Hepatocyte (in vitro differentiated cells): ENCODE results near the gene SLC17A9.

Experiments
- EZH2 ChIP-seq: fragments of 200-600 bp; sonication (generic); IDR thresholded peaks from 2 replicates; pipeline ENCODE4 v1.6.1; 2016; ENCODE audit warnings: antibody characterized with exemption, mild to moderate bottlenecking, borderline replicate concordance
- EZH2phosphoT487 ChIP-seq: fragments of 200-600 bp; sonication (generic); IDR thresholded peaks from one replicate; pipeline ENCODE4 v1.6.1; 2018; ENCODE audit warnings: antibody characterized with exemption, mild to moderate bottlenecking, low read depth, moderate library complexity; ENCODE audit not compliant: unreplicated experiment, severe bottlenecking
- TF ChIP-seq, protein P1 (sequence below): fragments of 200-600 bp; sonication (generic); IDR thresholded peaks from 2 replicates; pipeline ENCODE4 v1.5.1; 2016; ENCODE audit warnings: antibody characterized with exemption, mild to moderate bottlenecking; ENCODE audit not compliant: poor library complexity

- TF ChIP-seq, protein P1, sequence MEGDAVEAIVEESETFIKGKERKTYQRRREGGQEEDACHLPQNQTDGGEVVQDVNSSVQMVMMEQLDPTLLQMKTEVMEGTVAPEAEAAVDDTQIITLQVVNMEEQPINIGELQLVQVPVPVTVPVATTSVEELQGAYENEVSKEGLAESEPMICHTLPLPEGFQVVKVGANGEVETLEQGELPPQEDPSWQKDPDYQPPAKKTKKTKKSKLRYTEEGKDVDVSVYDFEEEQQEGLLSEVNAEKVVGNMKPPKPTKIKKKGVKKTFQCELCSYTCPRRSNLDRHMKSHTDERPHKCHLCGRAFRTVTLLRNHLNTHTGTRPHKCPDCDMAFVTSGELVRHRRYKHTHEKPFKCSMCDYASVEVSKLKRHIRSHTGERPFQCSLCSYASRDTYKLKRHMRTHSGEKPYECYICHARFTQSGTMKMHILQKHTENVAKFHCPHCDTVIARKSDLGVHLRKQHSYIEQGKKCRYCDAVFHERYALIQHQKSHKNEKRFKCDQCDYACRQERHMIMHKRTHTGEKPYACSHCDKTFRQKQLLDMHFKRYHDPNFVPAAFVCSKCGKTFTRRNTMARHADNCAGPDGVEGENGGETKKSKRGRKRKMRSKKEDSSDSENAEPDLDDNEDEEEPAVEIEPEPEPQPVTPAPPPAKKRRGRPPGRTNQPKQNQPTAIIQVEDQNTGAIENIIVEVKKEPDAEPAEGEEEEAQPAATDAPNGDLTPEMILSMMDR, result no peak
- TF ChIP-seq EZH2phosphoT487, result no peak
- TF ChIP-seq EZH2, result no peak
Measured at GRCh38 chr20:63008541-63009044, 56.1 kb downstream of the SLC17A9 start.
